COR-L47 (cell line): ENCODE data around the gene BCR.

Experiments
- DNase-seq: peaks from one replicate; lab custom pipeline; 2025; lab: John Stamatoyannopoulos, UW

BCR gene

GRCh38 chr22:23263651-23264555 is 83.6 kb downstream of the BCR start:
- DNase-seq: no peak

GRCh38 chr22:23264610-23265367 is 84.5 kb downstream of the BCR start:
- DNase-seq: no peak

DNA sequence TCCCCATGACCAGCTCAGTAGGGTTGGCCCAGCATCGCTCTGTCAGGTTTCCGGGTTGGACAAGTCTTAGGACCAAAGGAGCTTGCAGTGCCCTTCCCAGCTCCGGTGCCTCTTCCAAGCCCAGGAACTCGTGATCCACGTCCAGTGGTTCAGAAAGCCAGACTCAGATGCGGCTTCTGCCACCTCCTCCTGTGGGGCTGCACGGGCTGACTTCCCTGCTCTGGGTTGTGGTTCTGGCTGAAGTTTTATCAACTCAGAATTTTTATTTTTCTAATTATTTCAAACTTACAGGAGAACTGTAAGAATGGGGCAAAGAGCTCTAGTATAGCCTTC is 85.0 kb downstream of the BCR start:
- no peak for DNase-seq

DNA sequence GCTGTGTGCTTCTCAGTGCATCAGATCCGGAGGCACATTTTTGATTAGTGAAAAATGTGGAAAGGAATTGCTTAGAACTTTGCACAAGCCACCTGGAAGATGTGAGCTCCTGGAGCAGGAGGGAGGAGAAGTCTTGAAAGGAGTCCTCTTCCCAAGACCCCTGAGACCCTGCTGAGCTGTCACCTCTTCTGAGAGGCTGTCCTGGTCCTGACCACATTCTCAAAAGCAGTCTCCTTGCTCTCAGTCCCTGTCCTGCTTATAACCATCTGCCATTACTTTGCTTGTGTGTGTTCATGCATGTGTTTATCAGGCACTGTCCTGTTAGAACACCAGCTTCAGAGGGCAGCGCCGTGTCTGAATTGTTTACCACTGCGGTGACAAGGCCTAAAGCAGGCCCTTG is 86.5 kb downstream of the BCR start:
- no peak for DNase-seq

DNA sequence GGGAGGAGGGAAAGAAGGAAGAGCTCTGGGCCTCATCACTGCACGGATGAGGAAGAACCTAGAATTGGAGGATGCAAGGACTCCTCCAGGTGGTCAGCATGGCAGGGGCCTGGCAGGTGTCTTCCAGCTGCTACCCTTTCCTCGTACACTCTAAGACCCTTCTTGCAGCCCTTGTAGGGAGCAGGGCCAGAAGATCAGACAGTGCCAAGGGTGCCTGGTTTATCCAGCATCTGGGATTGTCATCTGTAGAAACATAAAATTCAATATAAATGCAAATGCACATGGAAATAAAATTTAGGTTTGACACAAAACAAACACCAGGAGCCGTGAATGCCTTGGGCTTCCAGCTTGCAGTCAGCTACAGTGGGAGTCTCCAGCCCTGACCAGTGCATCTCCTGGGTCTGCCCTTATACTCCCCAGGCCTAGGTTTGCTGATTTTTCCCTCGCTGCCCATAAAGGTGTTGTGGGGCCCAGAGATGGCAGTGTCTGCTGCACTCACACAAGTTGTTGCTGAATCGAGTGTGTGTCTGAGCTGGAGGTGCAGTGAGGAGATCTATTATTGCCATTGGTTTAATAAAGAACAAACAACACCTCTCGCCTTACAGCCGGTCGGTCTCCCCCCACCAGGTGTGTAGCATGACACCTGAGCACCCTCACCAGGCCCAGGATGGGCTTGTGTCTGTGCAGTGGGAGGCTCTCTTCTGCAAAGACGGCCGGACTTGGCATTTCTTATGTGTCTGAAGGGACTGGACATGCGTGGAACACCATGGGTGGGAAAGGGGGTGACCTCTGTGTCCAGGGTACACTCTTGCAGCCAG is 87.1 kb downstream of the BCR start:
- DNase-seq: no peak

GRCh38 chr22:23268139-23268712 is 87.9 kb downstream of the BCR start:
- no peak for DNase-seq

- DNase-seq: no peak
These were observed 88.6 kb downstream of the BCR start for GRCh38 chr22:23268877-23269276.

GRCh38 chr22:23269441-23270211 is 89.3 kb downstream of the BCR start:
- no peak for DNase-seq

DNA sequence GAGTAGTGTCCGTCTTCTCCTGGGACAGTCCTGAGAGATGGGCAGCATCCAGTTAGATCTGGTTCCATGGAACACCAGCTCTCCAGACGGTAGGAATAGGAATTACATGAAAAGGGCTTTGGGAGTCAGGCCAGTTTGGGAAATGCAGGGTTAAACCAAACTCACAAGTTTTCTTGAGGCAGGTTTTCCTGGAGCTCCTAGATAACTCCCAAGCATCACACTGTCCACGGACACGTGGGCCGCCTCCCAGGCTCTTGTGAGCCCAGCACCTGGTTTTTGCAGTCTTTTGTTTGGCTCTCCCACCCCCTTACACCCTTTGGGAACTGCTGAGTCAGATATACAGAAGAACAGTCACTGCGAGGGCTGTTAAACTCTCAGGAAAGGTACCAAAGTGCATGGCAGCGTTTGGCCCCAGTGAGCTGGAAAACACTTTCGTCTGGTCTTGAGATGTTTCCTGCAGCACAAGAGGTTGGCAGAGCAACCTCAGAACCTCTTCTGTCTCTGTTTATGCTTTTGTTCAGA is 90.0 kb downstream of the BCR start:
- no peak for DNase-seq

GRCh38 chr22:23270798-23271596 is 90.7 kb downstream of the BCR start:
- DNase-seq: no peak

GRCh38 chr22:23271597-23271908 is 91.2 kb downstream of the BCR start:
- no peak for DNase-seq

DNA sequence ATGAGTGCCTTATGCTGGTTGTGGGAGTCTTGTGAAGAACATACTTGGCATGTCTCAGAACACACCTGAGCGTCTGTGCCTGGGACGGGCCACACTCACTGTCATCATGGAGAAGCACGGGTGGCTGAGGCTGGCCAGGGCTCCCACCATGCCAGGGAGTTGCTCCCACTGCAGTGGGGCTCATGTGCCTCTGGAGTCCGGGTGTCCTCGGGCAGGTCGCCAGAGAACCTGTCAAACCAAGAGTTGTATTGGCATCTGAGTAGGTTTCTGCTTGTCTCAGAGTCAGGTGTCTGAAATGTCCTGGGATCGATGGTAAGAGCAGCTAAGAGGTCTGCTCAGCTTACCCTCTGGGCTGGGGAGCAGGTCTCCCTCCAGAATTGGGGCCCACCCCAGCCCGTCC is 92.1 kb downstream of the BCR start:
- DNase-seq: no peak

- no peak for DNase-seq
These were observed 92.5 kb downstream of the BCR start for GRCh38 chr22:23272834-23273233.

- no peak for DNase-seq
These were observed 93.3 kb downstream of the BCR start for GRCh38 chr22:23273445-23274145.

- no peak for DNase-seq
These were observed 93.8 kb downstream of the BCR start for GRCh38 chr22:23274146-23274526.

DNA sequence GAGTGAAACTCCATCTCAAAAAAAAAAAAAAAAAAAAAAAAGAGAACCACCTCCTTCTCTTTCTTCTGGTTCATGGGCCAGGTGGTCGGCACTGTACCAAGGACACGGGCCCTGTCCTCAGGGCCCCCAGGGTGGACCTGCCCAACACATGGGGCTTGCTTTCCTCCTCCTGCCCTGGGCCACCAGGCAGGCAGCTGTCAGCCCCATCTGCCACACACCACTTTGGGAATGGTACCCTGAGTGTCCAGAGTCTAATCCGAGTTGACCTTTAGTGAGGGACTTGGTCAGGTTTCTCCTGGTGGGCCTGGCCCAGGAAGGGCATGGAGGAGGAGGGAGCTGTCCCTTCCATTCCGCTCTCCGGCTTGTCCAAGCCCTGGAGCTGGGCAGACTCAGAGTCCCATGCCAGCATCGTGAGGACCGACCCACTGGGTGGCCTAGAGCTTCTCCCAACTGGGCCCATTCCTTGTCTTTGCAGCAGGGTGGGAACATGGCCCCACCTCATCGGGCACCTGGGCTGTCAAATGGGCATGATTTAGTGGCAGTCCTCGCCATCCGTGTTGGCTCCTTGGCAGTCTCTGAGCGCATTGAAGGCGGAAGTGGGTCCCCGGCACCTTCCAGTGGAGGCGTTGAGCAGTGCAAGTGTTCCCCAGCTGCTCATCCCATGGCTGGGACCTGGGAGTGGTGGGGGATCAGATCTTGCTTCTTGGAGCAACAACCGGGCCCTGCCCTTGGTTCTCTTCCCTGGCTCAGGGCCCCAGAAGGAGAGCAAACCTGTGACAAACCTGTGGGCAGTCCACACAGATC is 94.8 kb downstream of the BCR start:
- no peak for DNase-seq

DNA sequence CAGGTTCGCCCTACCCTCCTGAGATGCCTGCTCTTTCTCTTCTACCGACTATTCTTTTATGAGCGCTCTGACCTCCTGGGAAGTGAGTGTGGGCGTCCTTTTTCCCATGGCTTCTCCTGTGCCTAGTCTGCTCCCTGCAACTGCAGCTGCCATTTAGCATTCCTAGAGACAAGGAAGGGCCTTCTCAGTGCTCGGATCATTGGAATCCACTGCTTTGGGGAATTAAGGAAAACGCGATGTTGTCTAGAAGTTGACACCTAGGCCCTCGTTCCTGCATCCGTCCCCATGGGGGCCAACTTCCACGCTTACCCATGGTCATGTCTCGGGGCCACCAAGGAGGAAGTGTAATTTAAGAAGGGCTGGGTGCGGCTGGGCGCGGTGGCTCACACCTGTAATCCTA is 95.4 kb downstream of the BCR start:
- no peak for DNase-seq

GRCh38 chr22:23276656-23277582 is 96.6 kb downstream of the BCR start:
- DNase-seq: no peak
